ENCODE results near the gene LYZ. TPM values are rescaled to one million over a fixed set of nuclear protein-coding genes. Genes with fewer than 3 reads are reported as not detected.
A peak's percentile ranks its signal among the peaks of the same experiment; 100 is the strongest.

The LYZ gene
- total and polyA plus RNA-seq, 8 donors = 44.5 to 394 (median 63.6) TPM

GRCh38 chr12:69331909-69332684, 16.1 kb upstream of the LYZ start:
- no peaks in the 10 kb centered on the region for H3K27me3 ChIP-seq
- intact Hi-C loops (cut with DNase I) = no loop called here
- DNase-seq = no peak
- peak; percentile 52 for ATAC-seq
- no peak for TF ChIP-seq CTCF (IDR thresholded peaks at IDR 0.05)
- H3K9me3 ChIP-seq = no peaks in the 10 kb centered on the region
- peaks cover 0 to 57% of the 10 kb centered on the region in 2 donors for H3K4me1 ChIP-seq
- H3K4me3 ChIP-seq = peak overlapping the region in 1 of 2 donors; percentile 42
- peak overlapping the region; percentile 51 to 92 for H3K27ac ChIP-seq
- H3K36me3 ChIP-seq = no peaks in the 10 kb centered on the region

- ATAC-seq (no peak), DNase-seq (no peak)
- Histone ChIP-seq H3K9me3 (no peaks in the 10 kb centered on the region), H3K4me1 (peaks cover 0 to 65% of the 10 kb centered on the region in 2 donors), H3K4me3 (no peak overlapping the region), H3K27ac (peak overlapping the region in 1 of 2 donors; percentile 92), H3K27me3 (no peaks in the 10 kb centered on the region), H3K36me3 (no peaks in the 10 kb centered on the region)
- no peak for TF ChIP-seq CTCF (IDR thresholded peaks at IDR 0.05)
- intact Hi-C loops (cut with DNase I) = no loop called here
These were observed 15.3 kb upstream of the LYZ start for GRCh38 chr12:69332815-69333358.

- DNase-seq = no peak
- Histone ChIP-seq H3K4me1 (peaks cover 0 to 77% of the 10 kb centered on the region in 2 donors), H3K36me3 (no peaks in the 10 kb centered on the region), H3K4me3 (no peak overlapping the region), H3K9me3 (no peaks in the 10 kb centered on the region), H3K27me3 (no peaks in the 10 kb centered on the region), H3K27ac (no peak overlapping the region)
- ATAC-seq = no peak
- TF ChIP-seq CTCF (IDR thresholded peaks at IDR 0.05) = no peak
- intact Hi-C loops (cut with DNase I) = no loop called here
These were observed 14.0 kb upstream of the LYZ start for GRCh38 chr12:69334158-69334557.

- no peak for TF ChIP-seq CTCF (IDR thresholded peaks at IDR 0.05)
- peak overlapping the region in 1 of 2 donors; percentile 85 for H3K27ac ChIP-seq
- no peaks in the 10 kb centered on the region for H3K27me3 ChIP-seq
- DNase-seq = no peak
- H3K4me3 ChIP-seq = no peak overlapping the region
- ATAC-seq = peak; percentile 32
- H3K36me3 ChIP-seq = no peaks in the 10 kb centered on the region
- peaks cover 0 to 77% of the 10 kb centered on the region in 2 donors for H3K4me1 ChIP-seq
- no peaks in the 10 kb centered on the region for H3K9me3 ChIP-seq
- intact Hi-C loops (cut with DNase I) = no loop called here
These were observed 10.7 kb upstream of the LYZ start for GRCh38 chr12:69337311-69338090.

Data from left lung (tissue), 10 donors.